GM19328 (cell line): ENCODE measurements around the gene PCDH8.
A peak's percentile ranks its signal among the peaks of the same experiment; 100 is the strongest.

ENCODE experiments used
- ATAC-seq: cut with Tn5 transposase; IDR thresholded peaks from one replicate; pipeline ENCODE4 v1.9.1; 2021; ENCODE audit warnings: mild to moderate bottlenecking, moderate library complexity; ENCODE audit not compliant: unreplicated experiment

The PCDH8 gene

GRCh38 chr13:52848455-52849195, at the start of gene PCDH8:
Gene PCDH8 (minus strand): TSS chr13:52848640. CDS start chr13:52848436, 204 bp downstream.
- no peak for ATAC-seq

GRCh38 chr13:52896827-52897659, 48.6 kb upstream of the PCDH8 start:
- no peak for ATAC-seq

GRCh38 chr13:52894413-52894812, 46.0 kb upstream of the PCDH8 start:
- ATAC-seq: no peak

GRCh38 chr13:52892925-52893324, 44.5 kb upstream of the PCDH8 start:
- ATAC-seq: no peak

GRCh38 chr13:52891706-52892105, 43.3 kb upstream of the PCDH8 start:
- ATAC-seq: no peak

- ATAC-seq: no peak
Measured at GRCh38 chr13:52887165-52887564, 38.7 kb upstream of the PCDH8 start.

GRCh38 chr13:52885141-52885540, 36.7 kb upstream of the PCDH8 start:
- ATAC-seq: no peak

- no peak for ATAC-seq
Measured at GRCh38 chr13:52884429-52885010, 36.1 kb upstream of the PCDH8 start.

GRCh38 chr13:52882785-52883184, 34.3 kb upstream of the PCDH8 start:
- no peak for ATAC-seq

GRCh38 chr13:52879950-52880741, 31.7 kb upstream of the PCDH8 start:
- no peak for ATAC-seq

- ATAC-seq: no peak
Measured at GRCh38 chr13:52878831-52879230, 30.4 kb upstream of the PCDH8 start.

GRCh38 chr13:52870143-52870542, 21.7 kb upstream of the PCDH8 start:
- no peak for ATAC-seq

- no peak for ATAC-seq
Measured at GRCh38 chr13:52869621-52870020, 21.2 kb upstream of the PCDH8 start.

GRCh38 chr13:52869050-52869449, 20.6 kb upstream of the PCDH8 start:
- ATAC-seq: no peak

- ATAC-seq: no peak
Measured at GRCh38 chr13:52868190-52868589, 19.8 kb upstream of the PCDH8 start.

GRCh38 chr13:52864941-52865340, 16.5 kb upstream of the PCDH8 start:
- no peak for ATAC-seq

GRCh38 chr13:52862358-52863206, 14.1 kb upstream of the PCDH8 start:
- ATAC-seq: no peak

GRCh38 chr13:52852444-52852843, 4.0 kb upstream of the PCDH8 start:
- ATAC-seq: no peak

- ATAC-seq: peak; percentile 81
Measured at GRCh38 chr13:52851137-52851962, 2.9 kb upstream of the PCDH8 start.
